AG09319 (cell line): ENCODE measurements around the gene AKR1A1.
A peak's percentile ranks its signal among the peaks of the same experiment; 100 is the strongest.

Source experiments
- DNase-seq: peaks from one replicate; pipeline ENCODE4 v3.0.0-alpha.2; 2010; ENCODE audit warnings: low read depth; ENCODE audit errors: extremely low read depth
- TF ChIP-seq, protein P1 (sequence below): IDR thresholded peaks from 2 replicates; pipeline ENCODE4 v1.5.1; 2011; ENCODE audit warnings: low read depth, mild to moderate bottlenecking, inconsistent platforms, low read length, moderate library complexity

AKR1A1 gene

DNA sequence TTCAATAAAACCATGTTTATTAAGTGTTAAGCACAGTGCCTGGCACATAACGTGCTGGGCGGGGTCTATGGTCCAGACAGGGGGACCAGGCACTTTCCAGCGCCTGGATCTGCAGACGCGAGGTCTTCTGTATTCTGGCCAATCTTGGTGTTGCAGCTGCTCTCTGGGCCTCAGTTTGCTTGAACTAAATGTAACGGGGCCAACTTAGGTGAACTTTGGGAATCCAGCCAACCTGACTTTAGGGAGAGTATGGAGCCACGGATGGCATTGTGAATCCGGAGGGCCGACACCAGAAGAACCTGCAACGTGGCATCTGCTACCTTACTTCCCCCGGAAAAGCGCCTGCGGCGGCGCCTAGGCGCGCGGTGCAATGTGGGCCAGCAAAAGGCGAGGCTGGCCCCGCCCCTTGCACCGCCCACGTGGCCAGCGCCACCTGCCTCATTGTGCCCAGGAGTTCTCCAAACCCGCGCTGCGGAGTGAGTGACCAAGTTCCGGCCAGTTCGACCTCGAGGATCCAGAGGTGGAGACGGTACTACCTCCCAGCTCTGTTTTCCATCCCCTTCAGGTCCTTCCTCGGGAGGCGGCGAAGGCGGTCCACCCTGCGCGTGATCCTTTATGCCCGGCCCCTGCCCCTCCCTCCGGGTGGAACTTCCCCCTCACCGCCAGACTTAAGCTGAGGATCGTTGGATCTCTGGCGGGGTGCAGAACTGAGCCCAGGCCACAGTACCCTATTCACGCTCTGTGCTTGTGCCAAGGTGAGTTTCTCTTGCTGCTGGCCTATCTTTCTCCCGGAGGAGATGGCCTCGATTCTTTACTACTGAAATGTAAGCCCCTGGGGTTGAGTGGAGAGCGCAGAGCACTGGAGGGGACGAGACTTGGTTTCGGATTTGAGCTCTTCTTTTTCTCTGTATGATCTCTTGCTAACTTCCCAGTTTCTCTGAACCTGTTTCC lies at the start of gene AKR1A1:
AKR1A1 (plus strand) TSS at position 426 of the 951 bp plus-strand sequence. CDS start 10,969 bp downstream, outside the sequence.
- DNase-seq: peak; percentile 31
- TF ChIP-seq, protein P1, sequence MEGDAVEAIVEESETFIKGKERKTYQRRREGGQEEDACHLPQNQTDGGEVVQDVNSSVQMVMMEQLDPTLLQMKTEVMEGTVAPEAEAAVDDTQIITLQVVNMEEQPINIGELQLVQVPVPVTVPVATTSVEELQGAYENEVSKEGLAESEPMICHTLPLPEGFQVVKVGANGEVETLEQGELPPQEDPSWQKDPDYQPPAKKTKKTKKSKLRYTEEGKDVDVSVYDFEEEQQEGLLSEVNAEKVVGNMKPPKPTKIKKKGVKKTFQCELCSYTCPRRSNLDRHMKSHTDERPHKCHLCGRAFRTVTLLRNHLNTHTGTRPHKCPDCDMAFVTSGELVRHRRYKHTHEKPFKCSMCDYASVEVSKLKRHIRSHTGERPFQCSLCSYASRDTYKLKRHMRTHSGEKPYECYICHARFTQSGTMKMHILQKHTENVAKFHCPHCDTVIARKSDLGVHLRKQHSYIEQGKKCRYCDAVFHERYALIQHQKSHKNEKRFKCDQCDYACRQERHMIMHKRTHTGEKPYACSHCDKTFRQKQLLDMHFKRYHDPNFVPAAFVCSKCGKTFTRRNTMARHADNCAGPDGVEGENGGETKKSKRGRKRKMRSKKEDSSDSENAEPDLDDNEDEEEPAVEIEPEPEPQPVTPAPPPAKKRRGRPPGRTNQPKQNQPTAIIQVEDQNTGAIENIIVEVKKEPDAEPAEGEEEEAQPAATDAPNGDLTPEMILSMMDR: no peak; the same call in 1 of the 2 replicates

DNA sequence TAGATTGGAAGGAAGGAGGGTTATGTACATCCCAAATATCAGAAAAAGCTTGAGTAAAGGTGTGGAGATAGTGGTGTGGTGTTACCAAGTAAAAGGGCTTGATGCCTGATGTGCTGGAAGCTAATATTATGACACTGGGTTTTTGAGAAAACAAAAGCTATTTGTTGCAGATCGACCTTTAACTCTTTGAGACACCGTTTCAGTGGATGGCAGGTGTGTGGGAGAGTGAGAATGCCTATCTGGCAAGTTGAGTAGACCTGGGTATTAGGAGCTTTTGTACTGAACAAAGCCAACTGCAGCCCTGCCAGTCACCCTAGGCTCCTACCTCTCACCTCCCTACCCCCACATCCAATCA lies 49.1 kb upstream of the AKR1A1 start:
- TF ChIP-seq, protein P1: no peak
- no peak for DNase-seq

DNA sequence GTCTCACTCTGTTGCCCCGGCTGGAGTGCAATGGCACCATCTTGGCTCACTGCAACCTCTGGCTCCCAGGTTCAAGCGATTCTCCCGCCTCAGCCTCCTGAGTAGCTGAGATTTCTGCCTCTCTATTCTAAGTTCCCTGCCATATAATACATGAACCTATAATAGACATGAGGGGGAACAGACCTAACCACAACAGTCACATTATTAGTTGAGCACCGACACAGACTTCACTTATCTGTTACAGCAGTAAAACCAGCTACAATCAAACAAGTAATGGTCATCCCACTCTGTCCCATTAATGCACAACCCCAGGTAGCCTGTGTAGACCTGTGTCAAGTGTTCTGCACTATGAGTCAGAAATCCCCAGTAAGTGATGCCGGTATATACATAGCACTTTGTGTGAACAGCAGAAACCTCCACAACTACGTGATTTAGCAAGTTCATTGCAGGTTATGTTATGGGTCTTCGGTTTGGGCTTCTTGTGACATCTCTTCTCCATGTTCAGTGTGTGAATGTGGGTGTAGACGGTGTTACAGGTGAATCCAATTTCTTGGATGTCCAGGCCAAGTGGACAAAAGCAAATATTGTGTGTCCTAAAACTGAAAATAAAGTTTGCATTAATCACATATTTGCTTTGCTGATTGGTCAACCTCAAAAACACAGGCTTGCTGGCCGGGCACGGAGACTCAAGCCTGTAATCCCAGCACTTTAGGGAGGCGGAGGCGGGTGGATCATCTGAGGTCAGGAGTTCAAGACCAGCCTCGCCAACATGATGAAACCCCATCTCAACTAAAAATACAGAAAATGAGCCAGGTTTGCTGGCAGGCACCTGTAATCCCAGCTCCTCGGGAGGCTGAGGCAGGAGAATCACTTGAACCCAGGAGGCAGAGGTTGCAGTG lies 46.9 kb upstream of the AKR1A1 start:
- no peak for DNase-seq
- TF ChIP-seq, protein P1: no peak

DNA sequence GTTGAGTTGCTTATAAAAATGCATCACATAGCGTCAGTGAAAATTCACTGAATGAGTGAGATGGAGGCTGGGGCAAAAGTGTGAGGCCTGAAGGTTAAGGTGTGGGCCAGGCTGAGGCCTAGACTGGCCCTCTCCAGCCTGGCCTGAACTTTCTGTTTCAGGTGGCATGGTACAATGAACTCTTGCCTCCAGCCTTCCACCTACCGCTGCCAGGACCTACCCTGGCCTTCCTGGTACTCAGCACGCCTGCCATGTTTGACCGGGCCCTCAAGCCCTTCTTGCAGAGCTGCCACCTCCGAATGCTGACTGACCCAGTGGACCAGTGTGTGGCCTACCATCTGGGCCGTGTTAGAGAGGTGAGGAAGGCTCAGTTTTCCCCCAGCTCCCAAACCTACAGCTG lies 43.4 kb upstream of the AKR1A1 start:
- TF ChIP-seq, protein P1: no peak
- no peak for DNase-seq

DNA sequence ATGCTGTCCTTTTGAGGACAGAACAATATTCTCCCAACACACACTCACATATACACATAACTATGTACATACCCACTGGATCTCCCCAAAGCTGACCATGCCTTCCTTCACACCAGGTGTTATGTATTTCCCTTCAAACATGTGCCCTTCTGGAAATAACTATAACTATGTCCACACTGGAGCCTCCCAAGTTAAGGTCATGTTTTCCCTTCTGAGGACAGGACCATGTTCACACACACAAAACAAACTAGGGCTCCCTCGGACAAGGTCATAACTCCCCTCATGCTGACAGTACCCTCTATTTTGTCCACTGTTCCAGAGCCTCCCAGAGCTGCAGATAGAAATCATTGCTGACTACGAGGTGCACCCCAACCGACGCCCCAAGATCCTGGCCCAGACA lies 42.7 kb upstream of the AKR1A1 start:
- TF ChIP-seq, protein P1: no peak
- no peak for DNase-seq

DNA sequence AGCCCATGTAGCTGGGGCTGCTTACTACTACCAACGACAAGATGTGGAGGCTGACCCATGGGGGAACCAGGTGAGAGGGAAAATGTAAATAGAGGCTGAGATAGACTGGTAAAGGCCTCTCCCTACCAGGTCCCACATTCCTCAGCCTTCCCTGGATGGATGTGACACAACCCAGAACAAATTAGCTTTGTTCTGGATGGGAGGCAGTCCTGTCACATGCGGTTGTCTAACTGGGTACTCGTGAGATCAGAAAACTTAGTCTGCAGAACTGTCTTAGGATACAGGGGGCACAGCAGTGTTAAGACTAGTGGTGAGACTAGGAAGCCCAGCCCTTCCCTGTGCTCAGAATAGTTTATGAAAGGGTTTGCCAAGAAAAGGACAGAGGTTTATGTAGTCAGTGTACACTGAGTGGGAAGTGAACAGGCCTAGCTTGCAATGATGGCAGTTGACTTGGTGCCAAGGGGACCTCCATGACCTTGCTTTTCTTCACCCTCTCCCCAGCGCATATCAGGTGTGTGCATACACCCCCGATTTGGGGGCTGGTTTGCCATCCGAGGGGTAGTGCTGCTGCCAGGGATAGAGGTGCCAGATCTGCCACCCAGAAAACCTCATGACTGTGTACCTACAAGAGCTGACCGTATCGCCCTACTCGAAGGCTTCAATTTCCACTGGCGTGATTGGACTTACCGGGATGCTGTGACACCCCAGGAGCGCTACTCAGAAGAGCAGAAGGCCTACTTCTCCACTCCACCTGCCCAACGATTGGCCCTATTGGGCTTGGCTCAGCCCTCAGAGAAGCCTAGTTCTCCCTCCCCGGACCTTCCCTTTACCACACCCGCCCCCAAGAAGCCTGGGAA lies 42.1 kb upstream of the AKR1A1 start:
- DNase-seq: no peak
- TF ChIP-seq, protein P1: no peak
